Measurements from ENCODE around the gene LRRFIP1.

The LRRFIP1 gene

DNA sequence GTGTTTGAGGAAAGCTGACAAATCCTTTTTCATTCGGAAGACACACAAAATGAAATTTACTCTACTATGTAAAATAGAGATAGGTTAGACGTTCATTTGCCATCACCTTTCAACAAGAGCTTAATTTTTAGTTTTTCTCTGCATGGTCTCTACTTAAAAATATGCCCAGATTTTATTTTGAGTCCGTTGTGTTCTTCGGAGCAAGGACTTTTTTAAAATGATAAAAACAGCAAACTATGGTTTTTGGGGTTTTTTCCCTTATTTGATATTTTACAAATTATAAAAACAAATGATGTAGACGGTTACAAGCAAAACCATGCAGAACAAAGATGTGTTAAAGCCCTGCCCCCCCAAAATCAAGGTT, 117.8 kb downstream of the LRRFIP1 start:
- Histone ChIP-seq H3K4me3 (replicated peaks; ENCODE audit: insufficient read depth, low read length) (no peak overlapping the region), H3K27me3 (ENCODE audit: insufficient read depth, poor library complexity, severe bottlenecking) (no peaks in the 10 kb centered on the region), H3K27ac (replicated peaks) (no peak overlapping the region)
- DNase-seq (ENCODE audit: low read depth in 1 of 2, low spot score in 1 of 2): no peak
- TF ChIP-seq GABPA (IDR thresholded peaks at IDR 0.05; ENCODE audit: low read depth): no peak
- TF ChIP-seq, protein P1, sequence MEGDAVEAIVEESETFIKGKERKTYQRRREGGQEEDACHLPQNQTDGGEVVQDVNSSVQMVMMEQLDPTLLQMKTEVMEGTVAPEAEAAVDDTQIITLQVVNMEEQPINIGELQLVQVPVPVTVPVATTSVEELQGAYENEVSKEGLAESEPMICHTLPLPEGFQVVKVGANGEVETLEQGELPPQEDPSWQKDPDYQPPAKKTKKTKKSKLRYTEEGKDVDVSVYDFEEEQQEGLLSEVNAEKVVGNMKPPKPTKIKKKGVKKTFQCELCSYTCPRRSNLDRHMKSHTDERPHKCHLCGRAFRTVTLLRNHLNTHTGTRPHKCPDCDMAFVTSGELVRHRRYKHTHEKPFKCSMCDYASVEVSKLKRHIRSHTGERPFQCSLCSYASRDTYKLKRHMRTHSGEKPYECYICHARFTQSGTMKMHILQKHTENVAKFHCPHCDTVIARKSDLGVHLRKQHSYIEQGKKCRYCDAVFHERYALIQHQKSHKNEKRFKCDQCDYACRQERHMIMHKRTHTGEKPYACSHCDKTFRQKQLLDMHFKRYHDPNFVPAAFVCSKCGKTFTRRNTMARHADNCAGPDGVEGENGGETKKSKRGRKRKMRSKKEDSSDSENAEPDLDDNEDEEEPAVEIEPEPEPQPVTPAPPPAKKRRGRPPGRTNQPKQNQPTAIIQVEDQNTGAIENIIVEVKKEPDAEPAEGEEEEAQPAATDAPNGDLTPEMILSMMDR (IDR thresholded peaks at IDR 0.05; ENCODE audit: insufficient read depth, low read length): no peak
- TF ChIP-seq SPI1 (IDR thresholded peaks at IDR 0.05; ENCODE audit: borderline replicate concordance, low read depth): no peak
- TF ChIP-seq POLR2AphosphoS5 (IDR thresholded peaks at IDR 0.05; ENCODE audit: low read depth): no peak
- TF ChIP-seq, protein P2, sequence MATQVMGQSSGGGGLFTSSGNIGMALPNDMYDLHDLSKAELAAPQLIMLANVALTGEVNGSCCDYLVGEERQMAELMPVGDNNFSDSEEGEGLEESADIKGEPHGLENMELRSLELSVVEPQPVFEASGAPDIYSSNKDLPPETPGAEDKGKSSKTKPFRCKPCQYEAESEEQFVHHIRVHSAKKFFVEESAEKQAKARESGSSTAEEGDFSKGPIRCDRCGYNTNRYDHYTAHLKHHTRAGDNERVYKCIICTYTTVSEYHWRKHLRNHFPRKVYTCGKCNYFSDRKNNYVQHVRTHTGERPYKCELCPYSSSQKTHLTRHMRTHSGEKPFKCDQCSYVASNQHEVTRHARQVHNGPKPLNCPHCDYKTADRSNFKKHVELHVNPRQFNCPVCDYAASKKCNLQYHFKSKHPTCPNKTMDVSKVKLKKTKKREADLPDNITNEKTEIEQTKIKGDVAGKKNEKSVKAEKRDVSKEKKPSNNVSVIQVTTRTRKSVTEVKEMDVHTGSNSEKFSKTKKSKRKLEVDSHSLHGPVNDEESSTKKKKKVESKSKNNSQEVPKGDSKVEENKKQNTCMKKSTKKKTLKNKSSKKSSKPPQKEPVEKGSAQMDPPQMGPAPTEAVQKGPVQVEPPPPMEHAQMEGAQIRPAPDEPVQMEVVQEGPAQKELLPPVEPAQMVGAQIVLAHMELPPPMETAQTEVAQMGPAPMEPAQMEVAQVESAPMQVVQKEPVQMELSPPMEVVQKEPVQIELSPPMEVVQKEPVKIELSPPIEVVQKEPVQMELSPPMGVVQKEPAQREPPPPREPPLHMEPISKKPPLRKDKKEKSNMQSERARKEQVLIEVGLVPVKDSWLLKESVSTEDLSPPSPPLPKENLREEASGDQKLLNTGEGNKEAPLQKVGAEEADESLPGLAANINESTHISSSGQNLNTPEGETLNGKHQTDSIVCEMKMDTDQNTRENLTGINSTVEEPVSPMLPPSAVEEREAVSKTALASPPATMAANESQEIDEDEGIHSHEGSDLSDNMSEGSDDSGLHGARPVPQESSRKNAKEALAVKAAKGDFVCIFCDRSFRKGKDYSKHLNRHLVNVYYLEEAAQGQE (IDR thresholded peaks at IDR 0.05; ENCODE audit: insufficient replicate concordance, low read depth): no peak

DNA sequence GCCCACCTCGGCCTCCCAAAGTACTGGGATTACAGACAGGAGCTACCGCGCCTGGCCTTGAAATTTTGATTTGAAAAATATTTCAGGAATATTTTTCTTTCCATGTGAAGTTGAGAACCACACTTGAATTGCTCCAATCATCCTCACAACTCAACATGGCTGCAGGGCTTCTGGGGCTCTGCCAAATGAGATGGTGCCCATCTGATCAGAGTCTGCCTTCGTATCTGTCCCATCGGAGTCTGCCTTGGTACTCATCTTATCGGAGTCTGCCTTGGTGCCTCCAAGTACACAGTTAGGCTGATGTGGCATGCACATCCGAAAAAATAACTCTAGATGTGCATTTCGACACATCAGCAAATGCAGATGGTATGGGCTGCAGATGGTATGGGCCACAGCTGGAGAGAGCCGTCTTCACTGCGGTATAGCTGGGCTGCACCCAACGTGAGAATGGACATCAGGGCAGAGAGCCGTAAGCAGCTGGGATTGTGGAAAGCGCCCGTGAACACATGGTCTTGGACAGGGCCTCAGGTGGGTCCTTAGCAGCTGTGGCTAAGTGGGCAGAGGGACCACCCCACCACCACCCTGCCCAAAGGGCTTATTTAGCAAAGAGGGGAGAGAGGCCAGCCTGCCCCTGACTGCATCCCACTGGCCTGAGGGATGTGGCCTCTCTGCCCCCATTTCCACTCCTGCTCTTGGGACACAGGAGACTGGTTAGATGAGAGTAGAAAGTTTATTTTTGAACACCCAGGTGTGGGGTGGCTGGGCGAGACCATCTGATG, 119.1 kb downstream of the LRRFIP1 start:
- no peak for TF ChIP-seq POLR2AphosphoS5 (IDR thresholded peaks at IDR 0.05; ENCODE audit: low read depth)
- TF ChIP-seq, protein P2 (IDR thresholded peaks at IDR 0.05; ENCODE audit: insufficient replicate concordance, low read depth): no peak
- TF ChIP-seq SPI1 (IDR thresholded peaks at IDR 0.05; ENCODE audit: borderline replicate concordance, low read depth): no peak
- TF ChIP-seq GABPA (IDR thresholded peaks at IDR 0.05; ENCODE audit: low read depth): no peak
- TF ChIP-seq, protein P1 (IDR thresholded peaks at IDR 0.05; ENCODE audit: insufficient read depth, low read length): no peak
- no peak overlapping the region for H3K27ac ChIP-seq (replicated peaks)
- no peaks in the 10 kb centered on the region for H3K27me3 ChIP-seq (ENCODE audit: insufficient read depth, poor library complexity, severe bottlenecking)
- H3K4me3 ChIP-seq (replicated peaks; ENCODE audit: insufficient read depth, low read length): no peak overlapping the region
- DNase-seq (ENCODE audit: low read depth in 1 of 2, low spot score in 1 of 2): no peak

DNA sequence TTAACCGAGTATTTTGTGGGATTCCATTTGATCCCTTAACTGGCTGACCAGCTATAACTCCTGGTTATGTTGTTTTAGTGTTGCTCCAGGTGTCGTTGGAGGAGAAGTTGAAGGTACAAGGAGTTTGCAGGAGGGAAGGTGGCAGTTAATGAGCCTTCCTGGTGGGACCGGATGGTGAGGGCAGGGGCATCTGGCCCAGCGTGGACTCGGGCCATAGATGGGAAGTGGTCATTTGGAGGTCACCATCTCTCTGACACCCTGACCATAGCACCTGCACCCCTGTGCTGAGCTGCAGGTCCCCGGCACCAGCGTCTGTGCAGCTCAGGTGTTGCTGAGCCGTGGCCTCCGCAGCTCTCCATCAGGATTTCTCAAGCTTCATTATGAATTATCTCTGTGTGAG, 119.8 kb downstream of the LRRFIP1 start:
- Histone ChIP-seq H3K27me3 (ENCODE audit: insufficient read depth, poor library complexity, severe bottlenecking) (no peaks in the 10 kb centered on the region), H3K27ac (replicated peaks) (no peak overlapping the region), H3K4me3 (replicated peaks; ENCODE audit: insufficient read depth, low read length) (no peak overlapping the region)
- no peak for TF ChIP-seq SPI1 (IDR thresholded peaks at IDR 0.05; ENCODE audit: borderline replicate concordance, low read depth)
- no peak for TF ChIP-seq GABPA (IDR thresholded peaks at IDR 0.05; ENCODE audit: low read depth)
- TF ChIP-seq POLR2AphosphoS5 (IDR thresholded peaks at IDR 0.05; ENCODE audit: low read depth): no peak
- TF ChIP-seq, protein P2 (IDR thresholded peaks at IDR 0.05; ENCODE audit: insufficient replicate concordance, low read depth): no peak
- TF ChIP-seq, protein P1 (IDR thresholded peaks at IDR 0.05; ENCODE audit: insufficient read depth, low read length): no peak
- DNase-seq (ENCODE audit: low read depth in 1 of 2, low spot score in 1 of 2): no peak
